ENCODE measurements around the gene MEPCE.

MEPCE gene

DNA sequence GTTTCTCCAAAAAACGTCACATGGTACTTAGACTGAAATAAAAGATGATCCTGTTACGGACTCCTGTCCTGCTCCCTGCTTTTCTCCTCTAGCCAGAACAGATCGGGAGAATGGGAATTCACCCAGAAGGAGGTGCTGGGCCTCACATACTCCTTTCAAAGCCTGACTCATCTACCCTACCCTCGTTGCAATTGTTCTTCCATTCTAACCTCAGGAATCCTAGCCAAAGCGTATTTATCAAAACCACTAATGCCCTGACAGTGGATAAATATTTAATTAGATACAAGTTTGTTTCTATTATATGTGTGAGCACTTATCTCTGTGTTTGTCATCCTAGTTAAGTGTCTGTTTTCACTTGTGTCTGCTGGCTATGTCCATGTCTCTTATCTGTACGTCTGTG lies 22.9 kb upstream of the MEPCE start:
- DNase-seq (ENCODE audit: low spot score) = peak; percentile 53

DNA sequence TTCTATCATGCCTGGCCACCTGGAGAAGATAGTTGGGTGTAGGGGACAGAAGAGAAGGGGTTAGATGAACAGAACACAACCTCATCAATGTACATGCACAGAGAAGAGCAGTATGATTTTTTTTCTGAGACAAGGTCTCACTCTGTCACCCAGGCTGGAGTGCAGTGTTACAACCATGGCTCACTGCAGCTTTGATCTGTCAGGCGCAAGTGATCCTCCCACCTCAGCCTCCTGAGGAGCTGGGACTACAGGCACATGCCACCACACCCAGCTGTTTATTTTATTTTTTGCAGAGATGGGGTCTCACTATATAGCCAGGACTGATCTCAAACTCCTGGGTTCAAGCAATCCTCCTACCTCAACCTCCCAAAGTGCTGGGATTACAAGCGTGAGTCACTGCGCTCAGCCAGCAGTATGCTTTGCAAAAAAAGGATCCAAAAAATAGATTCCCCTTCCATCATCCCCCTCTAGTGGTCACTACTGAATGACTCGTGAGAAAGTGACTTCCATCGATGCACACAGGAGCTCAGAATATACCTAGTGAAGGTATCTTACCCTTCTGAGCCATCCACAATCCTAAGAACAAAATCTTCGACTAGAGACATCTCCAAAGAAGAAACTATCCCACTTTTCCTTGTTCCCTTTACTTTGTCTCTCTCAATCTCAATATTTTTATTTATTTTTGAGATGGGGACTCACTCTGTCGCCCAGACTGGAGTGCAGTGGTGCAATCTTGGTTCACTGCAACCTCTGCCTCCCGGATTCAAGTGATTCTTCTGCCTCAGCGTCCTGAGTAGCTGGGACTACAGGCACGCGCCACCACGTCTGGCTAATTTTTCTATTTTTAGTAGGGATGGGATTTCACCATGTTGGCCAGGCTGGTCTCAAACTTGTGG lies 22.1 kb upstream of the MEPCE start:
- peak; percentile 82 for DNase-seq (ENCODE audit: low spot score)

DNA sequence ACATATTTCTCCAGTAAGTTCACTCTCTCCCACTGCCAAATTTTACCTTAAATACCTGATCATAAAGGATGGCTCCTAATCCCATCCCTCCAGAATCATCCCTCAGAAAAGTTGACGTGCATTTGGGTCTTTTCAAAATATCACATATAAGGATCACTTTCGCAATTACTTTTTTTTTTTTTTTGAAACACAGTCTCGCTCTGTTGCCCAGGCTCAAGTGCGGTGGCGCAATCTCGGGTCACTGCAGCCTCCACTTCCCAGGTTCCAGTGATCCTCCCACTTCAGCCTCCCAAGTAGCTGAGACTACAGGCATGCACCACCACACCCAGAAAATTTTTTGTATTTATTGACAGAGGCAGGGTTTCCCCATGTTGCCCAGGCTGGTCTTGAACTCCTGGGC lies 18.5 kb upstream of the MEPCE start:
- DNase-seq (ENCODE audit: low spot score) = no peak

DNA sequence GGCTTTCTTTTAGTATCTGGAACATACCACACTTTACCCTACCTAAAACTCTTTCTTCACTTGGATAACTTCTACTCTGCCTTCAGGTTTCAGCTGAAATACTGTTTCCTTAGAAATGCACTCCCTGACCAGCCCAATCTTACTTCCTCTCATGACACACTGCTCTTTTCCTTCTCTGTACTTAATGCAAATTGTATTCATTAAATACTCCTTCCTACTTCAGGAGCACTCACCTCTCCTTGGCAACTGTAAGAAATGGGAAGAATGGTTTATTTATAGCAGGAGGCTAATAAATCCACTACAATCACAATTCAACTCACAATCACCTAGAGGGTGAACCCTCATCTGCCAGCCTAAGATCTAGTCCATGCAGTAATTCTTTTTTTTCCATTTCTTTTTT lies 16.3 kb upstream of the MEPCE start:
- no peak for DNase-seq (ENCODE audit: low spot score)

DNA sequence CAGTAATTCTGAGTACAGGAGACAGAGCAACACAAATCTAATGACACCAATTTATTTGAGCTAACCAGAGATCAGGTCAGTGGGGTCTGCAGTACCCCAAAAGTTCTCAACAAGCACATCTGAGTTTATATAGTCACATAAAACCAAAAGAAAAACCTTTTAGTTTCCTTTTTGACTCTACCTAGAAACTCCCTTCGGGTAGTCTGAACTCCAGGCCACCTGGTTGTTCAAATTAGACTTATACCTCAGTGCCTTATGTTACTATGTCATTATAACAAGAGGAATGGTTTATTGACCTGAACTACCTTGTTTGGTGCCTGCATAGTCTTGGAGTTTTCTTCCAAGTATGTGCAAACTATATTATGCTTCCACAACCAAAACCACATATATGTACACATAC lies 15.7 kb upstream of the MEPCE start:
- DNase-seq (ENCODE audit: low spot score) = no peak

DNA sequence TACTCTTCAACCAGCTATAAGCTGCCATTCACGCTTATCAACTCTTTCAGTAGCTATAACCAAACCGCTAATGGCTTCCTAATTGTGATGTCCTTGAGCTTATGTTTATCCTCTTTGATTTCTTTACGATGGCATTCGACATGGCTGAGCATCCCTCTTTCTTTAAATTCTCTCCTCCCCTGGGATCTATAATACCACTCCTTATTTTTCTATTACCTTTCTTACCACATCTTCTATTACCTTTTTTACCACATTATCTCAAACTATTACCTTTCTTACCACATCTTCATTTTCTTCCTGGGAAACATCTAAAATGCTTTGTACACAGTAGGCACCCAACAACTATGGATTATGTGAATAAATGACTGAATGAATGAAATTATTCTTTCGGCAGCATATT lies 14.2 kb upstream of the MEPCE start:
- DNase-seq (ENCODE audit: low spot score) = no peak

DNA sequence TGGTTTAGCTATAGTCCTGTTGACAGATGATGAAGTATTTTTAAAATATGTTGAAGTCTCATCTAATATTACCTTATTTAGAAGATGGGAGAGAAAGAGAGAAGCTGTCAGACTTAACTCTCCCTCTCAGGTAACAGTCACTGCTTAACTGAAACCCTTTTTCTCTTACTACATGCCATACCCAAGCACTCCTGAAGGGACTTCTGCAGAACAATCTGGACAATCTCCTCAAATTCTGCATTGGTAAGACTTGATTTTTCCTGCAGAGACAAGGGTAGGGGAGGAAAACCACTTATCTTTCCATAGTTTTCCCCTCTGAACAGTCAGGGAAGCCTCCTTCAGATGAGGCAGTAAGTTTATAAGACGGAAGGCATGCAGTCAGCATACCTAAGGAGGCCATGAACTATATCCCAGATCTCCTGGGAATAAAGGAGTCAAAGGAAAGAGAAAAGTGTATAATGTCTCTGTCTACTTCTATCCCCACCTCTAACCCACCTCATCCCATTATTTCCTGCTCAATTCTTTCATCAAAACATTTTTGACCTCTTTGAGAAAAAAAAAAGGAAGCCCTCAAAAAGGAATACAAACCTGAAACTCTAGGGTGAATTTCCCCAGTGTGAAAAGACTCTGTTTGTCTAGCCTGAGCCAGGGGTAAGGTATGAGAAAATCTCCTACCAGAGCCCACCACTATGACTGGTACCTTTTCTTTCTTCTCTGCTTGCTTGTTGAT lies 10.5 kb upstream of the MEPCE start:
- no peak for DNase-seq (ENCODE audit: low spot score)

DNA sequence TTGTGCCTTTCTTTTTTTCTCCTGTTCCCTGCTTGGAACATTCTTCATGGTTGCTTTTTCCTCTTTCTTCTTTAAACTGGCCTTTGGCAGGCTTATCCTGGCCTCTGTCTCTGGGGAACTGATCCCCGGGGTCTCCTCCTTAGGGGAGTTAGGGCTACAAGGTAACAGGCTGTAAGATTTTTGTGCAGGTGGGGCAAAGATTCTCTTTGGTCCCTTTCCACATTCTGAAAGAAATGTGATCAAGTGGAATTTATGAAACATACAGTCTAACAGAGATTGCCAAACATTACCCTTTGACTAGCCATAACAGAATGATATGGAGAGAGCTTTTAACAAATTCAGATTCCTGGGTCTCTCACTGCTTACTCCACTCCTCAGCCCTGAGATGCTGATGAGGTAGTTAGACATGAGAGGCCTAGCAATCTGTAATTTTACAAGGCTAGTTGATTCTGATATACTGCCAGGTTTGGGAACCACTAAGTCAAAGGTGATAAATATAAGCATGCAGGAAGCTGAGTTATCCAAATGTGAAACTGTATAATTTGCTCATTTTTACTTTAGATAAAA lies 9.9 kb upstream of the MEPCE start:
- DNase-seq (ENCODE audit: low spot score) = no peak

DNA sequence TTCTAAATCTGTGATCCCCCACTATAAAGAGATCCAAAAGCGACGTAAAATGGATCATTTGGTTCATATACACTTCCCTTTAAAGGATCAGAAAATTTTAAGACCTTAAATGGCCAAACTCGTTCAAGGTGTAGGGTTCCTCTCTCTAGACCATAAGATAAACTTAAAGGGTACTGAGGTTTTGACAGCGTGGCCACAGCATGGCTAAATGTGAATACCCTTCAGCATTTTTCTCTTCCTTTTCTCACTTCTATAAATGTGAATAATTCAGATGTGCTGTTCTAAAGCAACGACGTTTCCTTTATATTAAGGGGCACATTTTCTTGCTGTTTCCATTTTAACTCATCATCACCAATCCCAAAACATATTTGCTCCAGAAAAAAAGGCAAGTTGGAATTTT lies 6.3 kb upstream of the MEPCE start:
- DNase-seq (ENCODE audit: low spot score) = no peak

DNA sequence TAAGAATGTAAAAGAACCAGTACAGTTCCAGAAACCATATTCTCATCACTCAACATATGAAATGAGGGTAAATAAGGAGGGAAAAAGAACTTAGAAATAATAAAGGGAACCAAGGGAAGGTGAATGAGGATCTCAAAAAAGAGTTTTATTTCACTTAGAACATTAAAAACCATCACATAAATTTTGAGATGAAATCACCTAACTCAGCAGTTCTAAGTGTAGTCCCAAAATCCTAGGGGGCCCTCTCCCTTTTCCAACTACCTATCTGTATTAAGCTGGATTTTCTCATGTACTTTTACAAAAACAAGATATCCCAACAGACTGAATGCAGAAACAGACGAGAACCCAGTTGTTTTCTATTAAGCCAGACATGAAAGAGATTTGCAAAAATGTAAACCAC lies 4.3 kb upstream of the MEPCE start:
- DNase-seq (ENCODE audit: low spot score) = no peak

DNA sequence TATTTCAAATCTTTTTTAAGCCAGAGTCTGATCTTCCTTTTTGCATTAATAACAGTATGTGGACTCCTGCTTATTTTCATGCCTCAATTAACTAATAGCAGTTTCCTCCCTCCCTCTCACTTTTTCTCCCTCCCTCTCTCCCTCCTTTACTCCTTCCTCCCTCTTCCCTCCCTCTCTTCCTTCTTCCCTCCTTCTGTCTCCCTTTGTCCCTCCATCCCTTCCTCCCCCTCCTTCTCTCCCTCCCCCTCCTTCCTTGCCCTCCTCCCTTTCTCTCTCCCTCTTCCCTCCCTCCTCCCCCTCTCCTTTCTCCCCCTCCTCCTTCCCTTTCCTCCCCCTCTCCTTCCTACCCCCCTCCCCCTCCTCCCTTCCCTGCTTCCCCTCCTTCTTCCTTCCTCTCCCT lies 3.1 kb upstream of the MEPCE start:
- DNase-seq (ENCODE audit: low spot score) = no peak

DNA sequence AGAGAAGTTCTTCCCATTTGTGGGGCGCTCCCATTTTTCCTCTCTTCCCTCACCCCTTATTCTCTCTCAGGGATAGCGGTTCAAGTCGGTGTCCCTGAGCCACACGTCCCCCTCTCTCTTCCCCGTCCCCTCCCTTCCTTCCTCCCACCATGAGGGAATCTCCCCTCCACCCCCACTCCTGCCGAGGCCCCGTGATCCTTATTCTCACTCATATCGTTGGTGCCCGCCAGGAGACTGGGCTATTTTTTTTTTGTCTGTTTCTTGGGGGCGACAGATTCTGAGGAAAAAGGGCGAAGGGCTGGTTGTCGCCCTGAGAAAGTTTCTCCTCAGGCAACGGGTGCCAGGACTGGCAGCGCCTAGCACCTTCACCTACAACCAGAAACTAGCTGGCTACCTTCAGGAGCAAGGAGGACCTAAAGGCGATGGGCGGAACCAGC lies 1.9 kb upstream of the MEPCE start:
- no peak for DNase-seq (ENCODE audit: low spot score)

DNA sequence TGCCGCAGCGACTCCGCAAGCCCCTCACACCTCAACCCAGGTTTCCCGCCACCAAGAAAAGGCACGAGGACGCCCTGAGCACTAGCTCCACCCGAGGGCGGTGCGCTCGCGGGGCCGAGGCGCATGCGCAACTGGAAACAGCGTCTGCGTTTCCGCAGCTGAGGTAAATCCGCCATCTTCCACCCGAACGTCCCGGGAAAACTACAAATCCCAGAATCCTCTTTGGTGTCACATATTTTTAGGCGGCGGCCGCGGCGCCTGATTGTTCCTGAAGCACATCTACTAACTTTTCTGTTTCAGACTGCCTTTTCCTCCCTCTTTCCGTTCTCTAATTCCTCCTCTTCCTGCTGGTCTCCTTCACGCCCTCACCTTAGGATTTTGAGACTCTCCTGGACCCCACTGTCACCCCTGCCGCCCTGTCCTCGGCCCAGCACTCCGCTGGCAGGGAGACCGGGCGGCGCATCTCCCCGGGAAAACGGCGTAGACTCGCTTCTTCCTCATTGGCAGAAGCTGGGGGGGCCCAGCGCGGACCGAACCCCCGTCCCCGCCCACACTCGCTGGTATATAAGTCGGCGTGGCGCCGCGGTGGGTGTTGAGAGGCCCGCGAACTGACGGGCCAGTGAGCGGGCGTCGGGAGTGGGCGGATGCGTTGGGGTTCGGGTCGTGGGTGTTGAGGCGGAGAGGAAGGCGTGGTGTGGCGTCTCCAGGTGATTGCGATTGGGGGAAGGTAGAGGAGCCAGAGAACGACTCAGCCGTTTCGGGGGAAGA lies 1.2 kb upstream of the MEPCE start, which contains the start of gene ZCWPW1:
TSS of gene ZCWPW1 (minus strand) at position 505 of the 768 bp plus-strand sequence. CDS start 8,054 bp downstream, outside the sequence.
- peak; percentile 96 for DNase-seq (ENCODE audit: low spot score)

DNA sequence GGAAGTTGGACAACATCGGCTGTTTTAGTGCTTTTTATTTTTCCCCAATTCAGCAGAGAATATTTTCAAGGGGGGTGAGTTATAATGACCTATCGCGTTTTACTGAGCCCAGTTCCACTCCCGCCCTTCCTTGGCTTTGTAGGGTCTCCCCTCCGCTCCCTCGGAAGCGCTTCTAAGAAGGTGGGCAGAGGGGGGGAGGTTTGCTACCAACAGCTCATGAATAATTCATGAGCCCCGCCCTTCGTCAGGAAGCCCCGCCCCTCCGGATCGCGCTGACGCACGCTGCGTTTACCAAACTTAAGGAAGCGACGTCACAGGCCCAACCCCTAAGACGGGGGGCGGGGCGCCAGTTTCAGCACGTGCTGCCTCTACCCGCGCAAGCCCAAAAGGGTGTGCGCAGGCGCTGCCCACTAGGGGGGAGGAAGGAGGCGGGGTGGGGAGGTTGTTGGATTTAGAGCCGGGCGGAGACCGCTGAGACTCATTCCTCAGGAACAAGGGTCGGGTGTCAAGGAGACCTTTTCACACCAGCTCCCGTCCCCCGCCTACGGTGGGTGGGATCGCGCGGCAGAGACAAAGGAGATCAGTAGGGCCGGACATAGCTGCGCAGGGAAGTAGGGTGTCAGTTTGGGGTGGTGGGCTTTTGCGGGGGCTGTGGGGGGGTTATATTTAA lies 529 bp upstream of the MEPCE start:
- peak; percentile 97 for DNase-seq (ENCODE audit: low spot score)

DNA sequence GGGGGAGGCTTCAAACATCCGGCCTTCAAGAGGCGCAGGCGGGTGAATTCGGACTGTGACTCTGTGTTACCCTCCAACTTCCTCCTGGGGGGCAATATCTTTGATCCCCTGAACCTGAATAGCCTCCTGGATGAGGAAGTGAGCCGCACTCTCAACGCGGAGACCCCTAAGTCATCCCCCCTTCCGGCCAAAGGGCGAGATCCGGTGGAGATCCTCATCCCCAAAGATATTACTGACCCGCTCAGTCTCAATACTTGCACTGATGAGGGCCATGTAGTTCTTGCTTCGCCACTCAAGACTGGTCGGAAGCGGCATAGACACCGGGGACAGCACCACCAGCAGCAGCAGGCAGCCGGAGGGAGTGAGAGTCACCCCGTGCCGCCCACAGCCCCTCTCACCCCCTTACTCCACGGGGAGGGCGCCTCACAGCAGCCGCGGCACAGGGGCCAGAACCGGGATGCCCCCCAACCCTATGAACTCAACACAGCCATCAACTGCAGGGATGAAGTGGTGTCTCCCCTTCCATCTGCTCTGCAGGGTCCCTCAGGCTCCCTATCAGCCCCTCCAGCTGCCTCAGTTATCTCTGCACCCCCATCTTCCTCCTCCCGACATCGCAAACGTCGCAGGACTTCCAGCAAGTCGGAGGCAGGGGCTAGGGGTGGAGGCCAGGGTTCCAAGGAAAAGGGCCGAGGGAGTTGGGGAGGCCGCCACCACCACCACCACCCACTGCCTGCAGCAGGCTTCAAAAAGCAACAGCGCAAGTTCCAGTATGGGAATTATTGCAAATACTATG lies 1.1 kb downstream of the MEPCE start:
- no peak for DNase-seq (ENCODE audit: low spot score)

DNA sequence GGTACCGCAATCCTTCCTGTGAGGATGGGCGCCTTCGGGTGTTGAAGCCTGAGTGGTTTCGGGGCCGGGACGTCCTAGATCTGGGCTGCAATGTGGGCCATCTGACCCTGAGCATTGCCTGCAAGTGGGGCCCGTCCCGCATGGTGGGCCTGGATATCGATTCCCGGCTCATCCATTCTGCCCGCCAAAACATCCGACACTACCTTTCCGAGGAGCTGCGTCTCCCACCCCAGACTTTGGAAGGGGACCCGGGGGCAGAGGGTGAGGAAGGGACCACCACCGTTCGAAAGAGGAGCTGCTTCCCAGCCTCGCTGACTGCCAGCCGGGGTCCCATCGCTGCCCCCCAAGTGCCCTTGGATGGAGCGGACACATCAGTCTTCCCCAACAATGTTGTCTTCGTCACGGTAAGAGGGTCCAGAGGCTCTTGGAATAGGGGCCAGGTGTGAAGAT lies 1.7 kb downstream of the MEPCE start:
- no peak for DNase-seq (ENCODE audit: low spot score)

DNA sequence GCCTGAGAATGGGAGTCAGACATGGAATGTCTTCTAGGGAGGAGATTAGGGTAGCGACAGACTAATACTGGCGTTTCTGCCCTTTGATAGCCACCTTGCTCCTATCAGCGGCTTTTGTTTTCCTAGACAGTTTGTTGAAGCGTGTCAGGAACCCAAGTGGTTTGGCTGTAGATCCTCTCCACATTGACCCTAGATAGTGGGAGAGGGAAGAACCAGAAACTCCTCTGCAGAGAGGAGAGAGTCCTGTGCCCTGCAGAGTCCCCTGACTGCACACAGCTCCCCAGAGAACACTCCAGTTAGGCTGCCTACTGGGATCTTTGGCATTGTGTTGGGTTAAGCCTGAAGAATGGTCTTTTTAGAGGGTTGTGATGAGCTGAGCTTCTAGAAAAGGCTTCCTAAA lies 2.4 kb downstream of the MEPCE start:
- DNase-seq (ENCODE audit: low spot score) = no peak

DNA sequence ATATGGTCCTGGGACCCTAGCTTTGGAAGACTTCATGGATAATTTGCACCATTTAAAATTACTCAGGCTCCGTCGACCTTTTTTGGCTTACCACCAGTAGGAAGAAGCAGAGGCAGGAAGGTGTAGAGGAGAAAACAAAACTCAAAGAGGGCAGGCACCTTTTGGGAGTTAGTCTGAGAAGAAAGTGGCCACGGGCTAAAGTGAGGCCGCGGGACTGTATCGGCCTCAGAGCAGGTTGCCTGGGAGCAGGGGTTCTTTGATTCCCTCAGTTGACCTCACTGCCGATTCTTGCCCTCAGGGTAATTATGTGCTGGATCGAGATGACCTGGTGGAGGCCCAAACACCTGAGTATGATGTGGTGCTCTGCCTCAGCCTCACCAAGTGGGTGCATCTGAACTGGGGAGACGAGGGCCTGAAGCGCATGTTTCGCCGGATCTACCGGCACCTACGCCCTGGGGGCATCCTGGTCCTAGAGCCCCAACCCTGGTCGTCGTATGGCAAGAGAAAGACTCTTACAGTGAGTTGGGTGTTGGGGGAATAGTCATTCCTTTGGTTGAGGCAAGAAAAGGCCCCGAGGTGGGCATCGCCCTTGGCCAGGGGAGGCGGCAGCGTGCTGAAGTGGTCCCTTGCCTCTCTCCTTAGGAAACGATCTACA lies 3.1 kb downstream of the MEPCE start:
- DNase-seq (ENCODE audit: low spot score) = no peak

DNA sequence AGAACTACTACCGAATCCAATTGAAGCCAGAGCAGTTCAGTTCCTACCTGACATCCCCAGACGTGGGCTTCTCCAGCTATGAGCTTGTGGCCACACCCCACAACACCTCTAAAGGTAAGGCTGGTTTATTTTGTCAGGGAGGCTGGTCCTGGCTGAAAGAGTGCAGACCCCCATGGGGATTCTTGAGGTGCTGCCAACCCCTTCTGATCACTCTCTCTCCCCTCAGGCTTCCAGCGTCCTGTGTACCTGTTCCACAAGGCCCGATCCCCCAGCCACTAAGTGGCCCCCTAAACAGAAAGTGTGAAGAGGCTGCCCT lies 3.6 kb downstream of the MEPCE start:
- no peak for DNase-seq (ENCODE audit: low spot score)

DNA sequence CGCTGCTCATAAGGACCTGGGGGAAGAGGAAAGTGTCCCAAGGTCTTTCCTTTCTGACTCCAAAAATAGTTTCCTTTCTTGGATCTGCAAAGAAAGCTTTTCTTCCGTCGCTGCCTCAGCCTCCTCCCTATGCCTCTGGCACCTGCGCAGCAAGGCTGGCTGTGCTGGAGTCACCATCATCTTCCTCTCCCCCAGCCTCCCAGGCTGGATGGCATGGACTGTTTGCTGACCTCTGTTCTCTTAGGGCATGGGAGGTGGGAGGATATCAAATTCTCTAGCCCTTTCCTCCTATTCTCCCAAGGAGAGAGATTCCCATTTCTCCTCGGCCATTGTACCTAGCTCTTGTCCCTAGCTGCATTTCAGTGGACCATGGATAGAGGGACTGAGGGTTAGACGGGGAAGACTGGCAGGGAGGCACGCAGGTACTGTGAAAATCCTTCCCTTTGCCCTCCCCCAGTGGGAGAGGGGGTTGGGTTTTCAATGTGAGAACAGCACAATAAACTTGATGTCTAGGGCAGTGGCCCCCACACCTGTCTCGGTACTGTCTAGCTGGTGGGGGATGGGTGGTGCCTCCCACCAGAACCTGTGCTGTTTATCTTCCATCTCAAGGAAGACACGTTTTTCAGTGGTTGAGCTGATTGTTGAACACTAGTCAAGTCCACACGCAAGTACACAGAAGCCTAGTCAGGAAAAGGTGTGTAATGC lies 4.1 kb downstream of the MEPCE start:
- DNase-seq (ENCODE audit: low spot score) = no peak

Data from GM03348 (cell line).